ENCODE data around the gene ZNF276.
A peak's percentile ranks its signal among the peaks of the same experiment; 100 is the strongest.
"Not testable (repeated sequence)": the region's sequence is repeated elsewhere in the genome, so short reads cannot be mapped to it uniquely, and the experiment has no call there.

The ZNF276 gene

DNA sequence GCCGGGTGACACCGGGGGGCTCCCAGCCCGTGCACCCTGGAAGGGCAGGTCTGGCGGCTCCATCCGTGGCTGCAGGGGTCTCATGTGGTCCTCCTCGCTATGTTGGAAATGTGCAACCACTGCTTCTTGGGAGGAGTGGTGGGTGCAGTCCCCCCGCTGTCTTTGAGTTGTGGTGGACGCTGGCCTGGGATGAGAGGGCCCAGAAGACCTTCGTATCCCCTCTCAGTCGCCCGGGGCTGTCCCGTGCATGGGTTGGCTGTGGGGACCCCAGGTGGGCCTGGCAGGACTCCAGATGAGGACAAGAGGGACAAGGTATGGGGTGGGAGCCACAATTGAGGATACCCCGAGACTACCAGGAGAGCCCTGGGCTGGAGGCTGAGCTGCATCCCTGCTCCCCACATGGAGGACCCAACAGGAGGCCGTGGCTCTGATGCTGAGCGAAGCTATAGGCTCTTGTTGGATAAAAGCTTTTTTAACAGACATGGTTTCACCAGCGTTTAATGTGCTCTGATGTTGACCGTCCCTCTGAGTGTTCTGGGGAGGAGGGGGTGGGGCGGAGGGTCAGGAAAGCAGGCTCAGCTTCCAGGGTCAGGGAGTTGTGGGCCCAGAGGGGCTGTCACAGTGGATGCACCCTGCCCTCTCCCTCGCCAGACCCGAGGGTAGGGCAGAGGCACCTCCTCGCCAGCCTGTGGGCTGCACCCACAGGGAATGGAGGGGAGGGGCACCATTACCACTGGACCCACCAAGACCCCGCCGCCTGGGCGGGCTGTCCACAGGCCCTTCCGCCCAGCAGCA lies 25.3 kb upstream of the ZNF276 start:
- DNase-seq, result no peak

DNA sequence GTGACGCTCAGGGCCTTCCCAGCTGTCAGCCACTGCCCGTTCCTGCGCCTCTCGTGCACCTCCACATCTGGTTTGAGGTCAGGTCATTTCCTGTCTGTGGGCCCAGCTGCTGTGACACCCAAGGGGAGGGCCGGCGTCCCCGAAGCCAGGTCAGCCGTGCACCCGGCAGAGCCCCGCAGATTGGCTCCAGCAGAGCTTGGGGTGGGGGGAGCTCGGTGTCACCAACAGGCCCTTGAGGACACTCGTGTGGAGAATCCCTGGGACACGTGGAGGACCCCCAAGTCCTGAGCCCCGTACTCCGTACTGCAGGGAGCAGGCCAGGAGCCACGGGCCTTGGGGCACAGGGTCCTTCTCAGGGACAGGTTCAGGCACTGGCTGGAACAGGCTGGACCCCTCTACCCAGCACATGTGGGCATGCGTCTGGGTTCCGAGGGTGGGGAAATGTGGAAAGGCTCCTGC lies 24.6 kb upstream of the ZNF276 start:
- DNase-seq, result no peak

DNA sequence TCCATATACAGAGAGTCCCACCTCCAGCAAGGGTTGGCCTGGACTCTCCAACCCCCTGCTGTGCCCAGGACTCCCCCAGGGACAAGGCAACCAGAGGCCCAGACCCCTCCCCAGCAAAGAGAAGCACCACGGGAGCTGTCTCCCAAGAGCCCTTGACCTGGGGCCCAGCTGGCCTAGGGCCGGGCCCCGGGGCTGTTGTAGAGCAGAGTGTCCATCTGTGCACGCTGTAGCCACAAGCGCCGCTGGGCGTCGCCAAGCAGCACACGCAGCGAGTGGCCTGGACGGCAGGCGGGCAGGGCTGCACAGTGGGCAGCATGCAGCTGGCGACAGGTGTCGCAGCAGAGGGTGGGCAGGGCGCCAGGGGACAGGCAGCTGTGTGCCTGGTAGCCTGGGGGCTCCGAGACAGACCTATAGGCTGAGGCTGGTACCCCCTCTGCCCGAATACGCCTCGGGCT lies 24.1 kb upstream of the ZNF276 start:
- no peak for DNase-seq

DNA sequence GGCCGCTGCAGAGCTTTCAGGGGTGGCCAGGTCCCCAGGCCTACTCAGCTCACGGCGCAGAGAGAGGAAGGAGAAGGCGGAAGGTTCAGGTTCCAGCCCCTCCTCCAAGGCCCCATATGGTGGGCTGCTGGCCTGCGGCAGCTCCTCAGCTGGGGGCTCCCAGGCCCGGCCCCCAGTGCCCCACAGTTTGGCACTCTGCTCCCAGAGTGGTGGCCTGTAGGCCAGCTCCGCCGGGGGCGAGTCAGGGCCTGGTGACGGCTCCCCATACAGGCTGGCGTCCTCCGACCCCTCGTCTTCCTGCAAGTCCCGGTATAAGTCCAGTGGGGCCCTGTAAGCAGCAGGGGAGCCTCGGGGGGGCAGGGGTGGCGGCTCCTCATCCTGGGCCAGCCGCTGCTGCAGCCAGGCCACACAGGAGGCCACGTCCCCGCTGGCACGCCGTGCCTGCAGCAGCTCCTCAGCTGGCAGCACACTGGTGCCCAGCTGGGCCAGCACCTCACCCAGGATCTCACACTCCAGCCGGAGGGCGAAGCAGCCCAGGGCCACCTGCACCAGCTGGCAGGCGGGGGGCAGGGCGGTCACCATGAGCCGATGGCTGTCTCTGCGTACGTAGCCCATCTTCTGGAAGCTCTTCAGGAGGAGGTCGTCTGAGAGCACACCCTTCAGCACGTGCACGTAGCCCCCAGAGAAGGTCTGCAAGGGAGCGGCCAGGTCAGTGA lies 23.6 kb upstream of the ZNF276 start:
- DNase-seq, result no peak

DNA sequence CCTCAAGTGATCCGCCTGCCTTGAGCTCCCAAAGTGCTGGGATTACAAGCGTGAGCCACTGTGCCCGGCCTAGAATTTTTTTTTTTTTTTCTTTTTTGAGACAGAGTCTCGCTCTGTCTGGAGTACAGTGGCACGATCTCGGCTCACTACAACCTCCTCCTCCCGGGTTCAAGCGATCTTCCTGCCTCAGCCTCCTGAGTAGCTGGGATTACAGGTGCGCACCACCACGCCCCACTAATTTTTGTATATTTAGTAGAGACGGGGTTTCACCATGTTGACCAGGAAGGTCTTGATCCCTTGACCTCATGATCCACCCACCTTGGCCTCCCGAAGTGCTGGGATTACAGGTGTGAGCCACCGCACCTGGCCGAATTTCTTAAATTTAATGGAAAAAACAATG lies 22.6 kb upstream of the ZNF276 start:
- not testable (repeated sequence) for DNase-seq

DNA sequence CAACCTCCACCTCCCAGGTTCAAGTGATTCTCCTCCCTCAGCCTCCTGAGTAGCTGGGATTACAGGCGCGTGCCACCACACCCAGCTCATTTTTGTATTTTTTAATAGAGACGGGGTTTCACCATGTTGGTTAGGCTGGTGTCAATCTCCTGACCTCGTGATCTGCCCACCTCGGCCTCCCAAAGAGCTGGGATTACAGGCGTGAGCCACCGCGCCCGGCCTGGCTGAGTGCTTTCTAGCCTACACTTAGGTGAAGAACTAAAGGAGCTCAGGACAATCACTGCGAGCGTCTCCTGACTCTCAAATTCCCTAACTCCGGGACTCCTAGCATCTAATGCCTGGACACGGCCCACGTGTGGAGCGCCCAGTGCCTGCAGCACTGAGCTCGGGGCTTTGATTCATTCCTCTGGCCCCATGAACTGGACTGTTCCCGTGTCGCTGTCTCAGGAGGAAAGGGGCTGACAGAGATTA lies 21.7 kb upstream of the ZNF276 start:
- DNase-seq, result not testable (repeated sequence)

DNA sequence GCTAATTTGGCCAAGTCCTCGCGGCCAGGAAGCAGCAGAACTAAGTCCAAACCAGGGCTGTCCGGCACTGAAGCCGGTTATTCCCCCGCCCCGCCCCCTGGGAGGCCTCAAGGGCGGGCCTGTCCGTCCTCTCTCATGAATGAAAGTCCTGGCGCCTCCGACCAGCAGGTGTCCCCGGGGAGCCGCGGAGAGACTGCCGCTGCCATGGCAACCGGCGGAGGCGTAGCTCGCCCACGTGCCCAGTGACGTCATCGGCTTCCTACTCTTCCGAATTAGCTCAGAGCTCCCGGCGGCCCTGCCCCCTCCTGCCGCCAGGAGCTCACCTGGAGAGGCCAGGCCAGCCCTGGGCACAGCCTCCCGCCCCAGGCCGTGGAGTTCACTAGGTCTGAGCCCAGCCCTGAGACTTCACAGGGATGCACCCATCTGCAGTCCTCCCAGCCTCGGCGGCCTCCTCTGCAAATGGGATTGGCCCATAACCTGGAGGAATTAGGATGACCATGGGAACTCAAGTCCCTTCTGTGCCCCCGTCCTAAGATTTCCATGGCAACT lies 21.2 kb upstream of the ZNF276 start:
- DNase-seq, result peak; percentile 80

DNA sequence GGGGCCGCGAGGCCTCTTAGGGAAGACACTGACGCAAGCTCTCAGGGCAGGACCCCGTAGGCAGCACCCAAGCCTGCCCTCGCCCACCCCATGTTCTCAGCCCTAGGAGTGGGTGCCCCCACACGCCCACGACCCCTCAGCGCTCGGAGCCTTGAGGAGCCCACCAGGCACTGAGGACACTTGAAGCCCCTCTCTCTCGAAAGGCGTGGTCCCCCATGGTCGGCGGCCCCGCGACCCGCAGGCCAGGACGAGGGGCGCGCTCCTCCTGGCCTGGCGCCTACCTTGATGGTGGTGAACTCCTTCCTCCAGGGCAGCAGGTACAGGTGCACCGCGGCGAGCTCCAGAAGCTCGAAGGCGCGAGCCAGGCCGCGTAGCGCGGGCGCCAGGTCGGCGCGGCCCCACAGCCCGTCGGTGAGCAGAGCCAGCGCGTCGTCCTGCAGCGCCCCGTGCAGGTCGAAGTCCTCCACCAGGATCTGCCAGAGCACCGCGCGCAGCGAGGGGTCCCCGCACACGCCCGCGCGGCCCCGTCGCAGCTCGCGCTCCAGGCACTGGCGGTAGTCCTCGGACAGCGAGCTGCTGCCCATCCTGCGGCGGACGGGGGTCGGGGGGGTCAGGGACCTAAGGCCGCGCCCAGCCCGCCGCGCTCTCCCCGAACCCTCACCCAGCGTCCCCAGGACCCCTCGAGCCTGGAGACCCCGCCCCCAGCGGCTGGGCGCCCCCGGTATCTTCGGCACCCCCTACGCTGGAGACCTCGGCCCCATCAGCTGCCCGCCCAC lies 20.5 kb upstream of the ZNF276 start:
- no peak for DNase-seq

DNA sequence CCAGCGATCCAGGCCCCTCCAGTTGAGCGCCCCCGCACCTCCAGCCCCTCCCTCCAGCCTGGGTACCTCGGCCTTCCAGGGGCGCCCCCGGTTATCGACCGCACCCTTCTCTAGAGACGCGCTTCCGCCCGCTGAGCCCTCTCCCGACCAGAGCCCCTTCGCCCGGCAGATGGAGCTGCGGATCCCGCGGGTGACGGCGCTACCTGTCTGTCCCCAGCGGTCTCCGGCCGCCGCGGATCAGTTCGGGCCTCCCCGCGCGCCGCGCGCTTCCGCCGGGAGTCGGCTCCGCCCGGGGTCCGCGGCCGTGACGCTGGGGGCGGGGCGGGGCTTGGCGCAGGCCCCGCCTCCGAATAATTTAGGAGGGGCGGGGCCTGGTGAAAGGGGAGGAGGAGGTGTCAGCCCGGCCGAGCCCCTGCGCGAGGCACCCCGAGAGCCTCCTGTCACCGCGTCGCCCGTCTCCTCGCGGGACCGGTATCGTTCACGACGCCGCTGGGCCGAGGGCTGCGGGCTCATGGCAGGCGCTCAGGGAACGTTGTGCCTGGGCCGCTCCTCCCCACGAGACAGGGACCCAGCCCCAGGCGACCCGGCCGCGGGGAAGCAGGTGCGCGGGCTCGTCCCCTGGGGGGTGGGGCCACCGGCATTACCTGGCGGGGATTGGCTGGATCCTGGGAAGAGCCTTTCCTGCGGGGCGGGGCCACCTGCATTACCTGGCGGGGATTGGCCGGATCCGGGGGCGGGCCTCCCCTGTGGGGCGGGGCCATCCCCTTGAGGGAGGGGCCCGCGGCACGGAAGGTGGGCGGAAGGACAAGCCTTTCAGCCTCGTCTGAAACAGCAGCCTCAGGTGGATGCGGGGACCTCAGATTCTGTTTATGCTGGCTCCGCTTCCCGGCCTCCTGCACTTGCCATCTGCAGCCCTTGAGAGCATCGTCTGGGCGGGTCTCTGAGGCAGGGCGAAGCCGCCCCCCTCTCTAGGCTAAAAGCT lies 19.6 kb upstream of the ZNF276 start, which contains the start of gene SPATA2L:
Gene SPATA2L, minus strand, starts transcription at position 281 of the 982 bp plus-strand sequence. CDS start 473 bp downstream, outside the sequence.
- peak; percentile 81 for DNase-seq

DNA sequence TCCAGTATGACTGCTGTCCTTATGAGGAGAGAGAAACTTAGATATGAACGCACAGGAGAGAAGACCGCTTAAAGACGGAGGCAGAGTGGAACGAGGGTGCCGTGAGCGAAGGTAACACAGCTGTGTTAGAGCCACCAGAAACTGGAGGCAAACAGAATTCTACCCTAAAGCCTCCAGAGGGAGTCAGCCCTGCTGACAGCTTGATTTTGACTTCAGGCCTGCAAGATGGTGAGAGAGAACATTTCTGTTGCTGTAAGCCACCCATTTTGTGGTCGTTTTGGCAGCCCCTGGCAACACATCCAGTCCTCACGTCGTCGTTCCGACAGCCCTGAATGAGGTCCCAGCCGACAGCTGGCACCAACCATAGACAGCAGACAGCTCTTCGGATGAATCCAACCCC lies 17.1 kb upstream of the ZNF276 start:
- DNase-seq, result no peak

DNA sequence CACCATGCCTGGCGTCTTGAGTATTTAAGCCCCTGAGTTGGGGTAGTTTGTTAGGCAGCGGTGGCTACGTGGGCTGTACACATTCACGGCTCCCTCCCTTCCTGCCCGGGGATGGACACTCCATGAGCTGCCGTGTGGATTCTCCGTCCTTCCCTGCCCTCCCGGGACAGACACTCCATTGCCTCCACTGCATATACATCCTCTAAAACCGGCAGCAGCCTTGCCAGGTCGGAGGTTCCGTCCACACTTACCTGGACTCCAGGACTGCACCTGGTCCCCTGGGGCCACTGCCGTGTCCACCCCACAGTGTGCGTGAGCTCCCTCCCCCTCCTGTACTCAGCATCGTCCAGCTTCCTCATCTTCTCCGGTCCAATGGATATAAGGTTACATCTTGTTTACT lies 16.3 kb upstream of the ZNF276 start:
- DNase-seq, result no peak

DNA sequence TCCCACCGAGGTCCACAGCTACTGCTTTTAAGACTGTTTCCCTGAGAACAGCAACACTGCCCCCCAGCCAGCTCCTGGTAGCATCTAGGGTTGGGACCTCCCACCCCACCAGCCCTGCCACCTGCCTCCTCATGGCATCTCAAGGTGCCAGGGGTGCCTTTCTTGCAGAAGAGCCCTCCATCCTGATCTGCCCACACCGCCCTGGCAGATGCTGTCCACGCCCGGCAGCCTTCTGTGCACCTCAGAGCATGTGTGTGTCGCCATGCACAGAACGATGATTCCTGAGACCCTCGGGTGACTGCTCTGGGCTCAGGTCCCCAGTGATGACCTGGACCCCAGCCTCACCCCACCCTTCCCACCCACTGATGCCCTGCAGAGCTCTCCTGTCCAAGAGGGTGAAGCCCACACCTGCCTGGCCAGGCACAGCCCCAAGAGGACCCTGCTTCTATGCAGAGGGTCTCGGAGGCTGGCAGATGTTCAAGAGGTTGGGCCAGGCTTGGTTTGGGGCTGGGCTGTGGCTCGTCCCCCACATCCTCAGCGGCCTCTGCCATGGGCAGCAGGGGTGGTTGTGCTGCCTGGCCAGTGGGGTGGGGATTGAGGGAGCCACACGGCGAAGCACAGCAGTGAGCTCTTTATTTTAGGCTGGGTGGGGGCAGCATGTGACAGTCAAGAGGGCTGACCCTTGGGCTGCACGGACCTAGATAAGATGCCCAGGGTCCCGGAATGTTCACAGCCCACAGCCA lies 14.6 kb upstream of the ZNF276 start:
- DNase-seq, result no peak

DNA sequence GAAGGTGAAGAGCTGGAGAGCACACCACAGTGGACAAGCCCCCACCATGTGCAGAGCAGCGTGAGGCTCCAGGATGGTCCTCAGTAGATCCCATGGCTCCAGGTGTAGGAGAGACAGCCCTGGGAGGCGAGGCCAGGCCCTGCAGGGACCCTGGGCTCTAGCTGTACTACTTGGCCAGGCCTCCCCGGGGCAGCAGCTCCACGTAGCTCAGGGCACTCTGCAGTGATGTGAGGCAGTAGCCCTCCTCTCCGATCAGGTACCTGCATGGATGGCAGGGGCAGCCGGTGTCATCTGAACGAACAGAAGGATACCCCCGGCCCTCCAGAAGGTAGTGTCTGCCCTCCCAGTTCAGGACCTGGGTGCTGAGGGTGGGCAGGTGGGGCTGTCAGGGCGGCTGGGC lies 13.6 kb upstream of the ZNF276 start:
- no peak for DNase-seq

DNA sequence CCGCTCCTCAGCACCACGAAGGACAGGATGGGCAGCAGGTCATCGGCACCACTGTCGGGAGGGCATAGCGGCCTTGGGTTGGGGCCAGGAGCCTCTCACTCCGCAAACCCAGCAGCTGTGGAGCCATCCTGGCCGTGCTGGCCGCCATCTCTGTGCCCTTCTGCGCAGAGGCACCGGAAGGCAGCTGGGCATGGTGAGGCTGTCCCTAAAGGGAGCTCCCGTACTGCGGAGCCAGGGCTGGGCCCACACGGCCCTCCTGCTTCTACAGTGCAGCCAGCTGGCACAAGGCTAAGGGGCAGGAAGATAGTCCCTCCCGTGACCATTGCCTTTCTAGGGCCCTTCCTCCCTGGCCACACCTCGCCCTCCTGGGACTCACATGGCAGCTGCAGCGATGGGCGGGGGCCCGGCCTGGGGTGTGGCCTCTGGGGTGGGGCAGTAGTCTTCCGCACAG lies 12.8 kb upstream of the ZNF276 start:
- DNase-seq, result no peak

DNA sequence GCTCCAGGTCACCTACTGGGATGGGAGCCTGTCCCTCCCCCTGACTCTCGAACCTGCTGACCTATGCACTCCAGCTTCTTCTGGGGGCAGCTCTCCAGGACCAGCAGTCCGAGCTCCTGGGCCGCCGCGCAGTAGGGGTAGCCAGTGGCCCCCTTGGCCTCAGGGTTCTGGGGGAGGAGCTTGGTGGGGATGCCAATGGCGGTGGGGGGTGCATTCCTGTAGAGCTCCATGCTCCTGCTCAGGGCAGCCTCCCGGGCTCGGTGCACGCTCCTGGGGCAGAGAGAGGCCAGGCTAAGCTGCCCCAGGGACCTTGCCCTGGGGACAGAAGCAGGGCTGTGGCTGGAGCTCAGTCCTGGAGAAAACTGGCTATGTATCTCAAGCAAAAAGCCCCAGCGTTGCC lies 12.2 kb upstream of the ZNF276 start:
- no peak for DNase-seq

DNA sequence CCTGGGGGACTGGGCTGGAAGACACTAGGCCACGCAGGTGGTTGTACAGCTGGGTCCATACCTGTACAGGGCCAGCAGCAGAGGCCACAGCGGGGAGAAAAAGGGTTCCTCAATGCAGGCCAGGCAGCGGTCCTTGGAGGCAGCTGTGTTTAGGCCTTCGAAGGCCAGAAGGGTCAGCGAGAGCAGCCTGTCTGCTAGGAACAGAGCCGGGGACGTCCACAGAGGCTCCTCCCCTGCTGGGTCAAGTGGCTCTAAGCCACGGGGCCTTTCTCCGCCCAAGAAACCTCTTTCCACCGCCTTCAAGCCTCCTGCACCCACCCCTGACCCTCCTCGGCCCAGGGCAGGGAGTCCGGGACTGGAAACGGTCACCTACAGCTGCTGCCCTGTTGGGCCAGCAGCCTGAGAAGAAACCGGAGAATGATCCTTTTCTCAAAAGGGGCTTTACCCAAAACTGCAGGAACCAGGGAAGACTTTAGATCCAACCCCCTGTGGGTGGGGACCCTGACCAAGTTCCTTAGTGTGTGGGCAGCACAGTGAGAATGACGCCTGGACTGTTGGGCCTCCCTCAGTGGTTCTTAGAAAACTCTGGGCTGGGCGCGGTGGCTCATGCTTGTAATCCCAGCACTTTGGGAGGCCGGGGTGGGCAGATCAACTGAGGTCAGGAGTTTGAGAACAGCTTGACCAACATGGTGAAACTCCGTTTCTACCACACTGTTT lies 11.5 kb upstream of the ZNF276 start:
- DNase-seq, result no peak

DNA sequence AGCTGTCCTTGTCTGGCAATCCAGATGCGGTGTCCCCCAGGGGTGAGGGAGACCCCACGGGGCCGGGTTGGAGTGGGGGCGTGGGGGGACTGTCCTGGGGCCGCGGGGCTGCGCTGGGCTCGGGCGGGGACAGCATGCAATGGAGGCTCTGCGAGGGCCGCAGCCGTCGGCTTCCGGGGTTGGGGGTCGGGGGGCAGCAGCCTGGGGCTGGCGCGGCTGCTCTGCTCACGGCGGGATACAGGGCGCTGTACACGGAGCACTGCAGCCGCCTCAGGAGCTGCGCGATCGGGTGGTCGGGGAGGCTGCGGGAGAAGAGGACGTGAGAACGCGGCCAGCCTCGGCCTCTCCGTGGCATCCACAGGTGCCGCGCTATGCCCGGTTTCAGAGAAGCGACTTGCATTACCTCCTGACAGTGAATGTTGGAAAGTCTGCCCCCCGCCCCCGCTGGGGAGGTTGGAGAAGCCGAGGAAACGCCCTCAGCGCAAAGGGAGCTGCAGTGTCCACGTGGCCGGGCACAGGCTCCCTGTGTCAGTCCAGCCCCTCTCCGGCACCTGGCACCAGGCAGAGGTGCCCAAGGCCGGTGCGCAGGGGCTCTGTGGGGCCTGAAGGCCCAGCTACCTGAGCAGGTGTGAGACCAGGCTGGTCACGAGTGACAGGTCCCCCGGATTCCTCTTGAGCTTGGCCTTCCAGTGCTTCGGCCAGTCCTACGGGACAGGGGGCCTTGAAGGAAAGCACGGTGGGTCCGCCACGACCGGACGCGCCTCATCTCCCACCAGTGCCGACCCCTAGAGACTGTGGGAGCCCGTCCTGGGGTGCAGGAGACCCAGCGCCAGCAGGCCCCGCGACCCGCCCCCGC lies 10.4 kb upstream of the ZNF276 start:
- DNase-seq, result no peak

DNA sequence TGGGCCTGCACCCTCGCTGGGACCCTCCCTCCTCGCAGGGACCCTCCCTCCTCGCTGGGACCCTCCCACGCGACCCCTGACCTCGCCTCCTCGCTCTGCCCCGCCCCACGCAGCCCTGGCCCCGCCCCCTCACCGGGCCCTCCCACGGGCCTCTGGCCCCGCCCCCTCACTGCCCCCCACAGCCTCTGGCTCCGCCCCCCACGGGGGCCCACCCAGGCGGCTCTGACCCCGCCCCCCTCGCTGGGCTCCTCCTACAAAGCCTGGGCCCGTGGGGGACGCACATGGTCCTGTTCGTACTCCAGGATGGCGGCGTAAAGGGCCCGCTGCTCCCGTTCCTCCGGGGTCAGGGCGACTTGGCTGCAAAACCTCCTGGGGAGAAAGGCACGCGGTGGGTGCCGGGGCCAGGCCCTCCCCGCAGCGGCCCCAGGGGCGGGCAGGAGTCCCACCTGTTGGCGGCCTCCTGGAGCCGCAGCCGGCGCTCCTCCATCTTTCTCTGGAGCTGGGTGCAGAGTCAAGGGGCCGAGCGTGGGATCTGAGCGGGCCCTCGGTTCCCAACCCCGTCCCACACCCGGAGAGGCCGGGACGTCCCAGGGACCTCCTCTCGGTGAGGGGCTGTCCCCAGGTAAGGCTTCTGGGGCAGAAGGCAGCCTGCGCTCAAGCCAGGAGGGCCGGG lies 9.6 kb upstream of the ZNF276 start:
- no peak for DNase-seq

Measured in NCI-H1694 treated with DMSO at 0.1 percent for 48 hours (cell line).